Measurements from ENCODE around the gene UBE2Z.
A peak's percentile ranks its signal among the peaks of the same experiment; 100 is the strongest.
"Not testable (repeated sequence)": the region's sequence is repeated elsewhere in the genome, so short reads cannot be mapped to it uniquely, and the experiment has no call there.

UBE2Z gene

GRCh38 chr17:48933035-48933434, 24.8 kb downstream of the UBE2Z start:
- no peaks in the 10 kb centered on the region for H3K27me3 ChIP-seq (ENCODE audit: insufficient read depth, poor library complexity, severe bottlenecking)
- DNase-seq (ENCODE audit: low read depth in 1 of 2, low spot score in 1 of 2) = no peak
- H3K4me3 ChIP-seq (replicated peaks; ENCODE audit: insufficient read depth, low read length) = no peak overlapping the region
- TF ChIP-seq GABPA (IDR thresholded peaks at IDR 0.05; ENCODE audit: low read depth) (no peak), REST (IDR thresholded peaks at IDR 0.05; ENCODE audit: insufficient replicate concordance, low read depth) (no peak), CTCF (IDR thresholded peaks at IDR 0.05; ENCODE audit: insufficient read depth, low read length) (no peak), POLR2AphosphoS5 (IDR thresholded peaks at IDR 0.05; ENCODE audit: low read depth) (no peak), SPI1 (IDR thresholded peaks at IDR 0.05; ENCODE audit: borderline replicate concordance, low read depth) (no peak)
- no peak overlapping the region for H3K27ac ChIP-seq (replicated peaks)

- no peaks in the 10 kb centered on the region for H3K27me3 ChIP-seq (ENCODE audit: insufficient read depth, poor library complexity, severe bottlenecking)
- H3K4me3 ChIP-seq (replicated peaks; ENCODE audit: insufficient read depth, low read length) = peak within 1 kb of the TSS; percentile 91
- TF ChIP-seq SPI1 (IDR thresholded peaks at IDR 0.05; ENCODE audit: borderline replicate concordance, low read depth) = peak; percentile 21; the same call in 1 of the 2 replicates
- TF ChIP-seq POLR2AphosphoS5 (IDR thresholded peaks at IDR 0.05; ENCODE audit: low read depth) = peak; percentile 95
- TF ChIP-seq GABPA (IDR thresholded peaks at IDR 0.05; ENCODE audit: low read depth) = peak; percentile 95
- TF ChIP-seq CTCF (IDR thresholded peaks at IDR 0.05; ENCODE audit: insufficient read depth, low read length) = no peak
- TF ChIP-seq REST (IDR thresholded peaks at IDR 0.05; ENCODE audit: insufficient replicate concordance, low read depth) = no peak
- peak; percentile 91 to 92 for DNase-seq (ENCODE audit: low read depth in 1 of 2, low spot score in 1 of 2)
- H3K27ac ChIP-seq (replicated peaks) = peak within 1 kb of the TSS; percentile 83
Observed at GRCh38 chr17:48944515-48945260, 36.5 kb downstream of the UBE2Z start, which contains the start of gene SNF8. Gene SNF8 (minus strand): TSS chr17:48944842. CDS start chr17:48944734, 108 bp downstream.

- not testable (repeated sequence) for H3K27me3 ChIP-seq (ENCODE audit: insufficient read depth, poor library complexity, severe bottlenecking); DNase-seq (ENCODE audit: low read depth in 1 of 2, low spot score in 1 of 2)
- Histone ChIP-seq H3K4me3 (replicated peaks; ENCODE audit: insufficient read depth, low read length) (peak overlapping the region; percentile 91), H3K27ac (replicated peaks) (peak overlapping the region; percentile 83)
Observed at GRCh38 chr17:48945261-48945651, 37.0 kb downstream of the UBE2Z start.

- no peak overlapping the region for H3K27ac ChIP-seq (replicated peaks)
- H3K27me3 ChIP-seq (ENCODE audit: insufficient read depth, poor library complexity, severe bottlenecking) = no peaks in the 10 kb centered on the region
- no peak for TF ChIP-seq SPI1 (IDR thresholded peaks at IDR 0.05; ENCODE audit: borderline replicate concordance, low read depth)
- no peak for TF ChIP-seq REST (IDR thresholded peaks at IDR 0.05; ENCODE audit: insufficient replicate concordance, low read depth)
- TF ChIP-seq GABPA (IDR thresholded peaks at IDR 0.05; ENCODE audit: low read depth) = no peak
- no peak for TF ChIP-seq CTCF (IDR thresholded peaks at IDR 0.05; ENCODE audit: insufficient read depth, low read length)
- TF ChIP-seq POLR2AphosphoS5 (IDR thresholded peaks at IDR 0.05; ENCODE audit: low read depth) = no peak
- no peak overlapping the region for H3K4me3 ChIP-seq (replicated peaks; ENCODE audit: insufficient read depth, low read length)
- no peak for DNase-seq (ENCODE audit: low read depth in 1 of 2, low spot score in 1 of 2)
Observed at GRCh38 chr17:48951572-48951971, 43.4 kb downstream of the UBE2Z start.
